ENCODE results near the gene SUCLA2. TPM values are rescaled to one million over a fixed set of nuclear protein-coding genes. Genes with fewer than 3 reads are reported as not detected.
"Not testable (repeated sequence)": the region's sequence is repeated elsewhere in the genome, so short reads cannot be mapped to it uniquely, and the experiment has no call there.

The SUCLA2 gene
- total RNA-seq, 1 donor from 2014 or later, result 38.7 TPM

DNA sequence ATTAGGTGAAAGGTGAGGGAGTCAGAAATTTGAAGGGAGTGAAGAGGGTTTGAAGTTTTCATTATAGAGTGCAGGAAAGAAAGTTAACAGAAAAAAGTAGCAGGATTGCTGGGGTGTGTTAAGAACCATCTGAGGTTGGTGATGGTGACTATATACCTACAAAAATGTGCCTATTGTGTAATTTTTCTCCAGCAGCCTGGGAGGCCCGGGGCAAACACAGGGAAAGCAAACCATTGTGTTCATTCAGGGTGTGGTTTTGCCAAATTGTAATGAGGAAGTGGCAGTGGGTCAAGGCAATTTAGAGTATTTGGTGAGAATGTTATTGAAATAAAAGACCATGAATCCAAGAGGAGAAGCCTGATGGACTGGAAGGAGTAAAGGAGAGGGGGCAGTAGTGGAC, 8.2 kb upstream of the SUCLA2 start:
- no peaks in the 10 kb centered on the region for H3K36me3 Mint-ChIP-seq (ENCODE audit: unreplicated experiment)
- no peaks in the 10 kb centered on the region for H3K9me3 Mint-ChIP-seq (ENCODE audit: unreplicated experiment)
- TF ChIP-seq CTCF (IDR thresholded peaks at IDR 0.05), result no peak
- no peaks in the 10 kb centered on the region for H3K27me3 Mint-ChIP-seq (ENCODE audit: unreplicated experiment)
- H3K4me3 Mint-ChIP-seq (ENCODE audit: unreplicated experiment), result no peak overlapping the region
- peaks cover 8% of the 10 kb centered on the region for H3K4me1 Mint-ChIP-seq (ENCODE audit: unreplicated experiment)
- H3K27ac Mint-ChIP-seq (ENCODE audit: unreplicated experiment), result peak overlapping the region; percentile 43
- no peak for DNase-seq (ENCODE audit: extremely low spot score, unreplicated experiment)

DNA sequence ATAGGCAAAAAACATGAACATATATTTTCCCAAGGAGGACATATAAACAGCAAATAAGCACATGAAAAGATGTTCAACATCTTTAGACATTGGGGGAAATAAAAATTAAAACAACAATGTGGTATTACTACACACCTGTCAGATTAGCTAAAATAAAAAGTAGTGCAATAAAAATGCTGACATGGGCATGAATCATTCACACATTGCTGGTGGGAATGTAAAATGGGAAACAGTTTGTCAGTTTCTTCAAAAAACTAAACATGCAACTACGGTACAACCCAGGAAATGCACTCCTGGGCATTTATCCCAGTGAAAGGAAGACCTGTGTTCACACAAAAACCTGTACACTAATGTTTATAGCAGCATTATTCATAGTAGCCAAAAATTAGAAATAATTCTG, 5.3 kb upstream of the SUCLA2 start:
- Mint-ChIP-seq H3K27ac (ENCODE audit: unreplicated experiment) (no peak overlapping the region), H3K36me3 (ENCODE audit: unreplicated experiment) (no peaks in the 10 kb centered on the region), H3K4me3 (ENCODE audit: unreplicated experiment) (no peak overlapping the region), H3K4me1 (ENCODE audit: unreplicated experiment) (peaks cover 15% of the 10 kb centered on the region), H3K9me3 (ENCODE audit: unreplicated experiment) (no peaks in the 10 kb centered on the region), H3K27me3 (ENCODE audit: unreplicated experiment) (no peaks in the 10 kb centered on the region)
- no peak for TF ChIP-seq CTCF (IDR thresholded peaks at IDR 0.05)
- DNase-seq (ENCODE audit: extremely low spot score, unreplicated experiment), result no peak

DNA sequence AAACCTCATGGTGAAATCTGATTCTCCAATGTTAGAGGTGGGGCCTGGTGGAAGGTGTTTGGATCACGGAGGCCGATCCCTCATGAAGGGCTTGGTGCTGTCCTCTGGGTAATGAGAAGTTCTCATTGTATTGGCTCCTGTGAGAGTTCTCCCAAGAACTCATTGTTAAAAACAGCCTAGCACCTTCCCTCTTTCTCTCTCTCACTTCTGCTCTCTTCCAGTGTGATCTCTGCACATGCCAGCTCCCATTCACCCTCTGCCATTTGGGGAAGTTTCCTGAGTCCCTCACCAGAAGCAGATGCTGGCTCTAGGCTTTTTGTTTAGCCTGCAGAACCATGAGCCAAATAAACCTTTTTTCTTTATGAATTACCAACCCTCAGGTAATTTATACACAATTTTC, 3.1 kb upstream of the SUCLA2 start:
- TF ChIP-seq CTCF (IDR thresholded peaks at IDR 0.05), result no peak
- Mint-ChIP-seq H3K4me3 (ENCODE audit: unreplicated experiment) (no peak overlapping the region), H3K27ac (ENCODE audit: unreplicated experiment) (no peak overlapping the region), H3K27me3 (ENCODE audit: unreplicated experiment) (no peaks in the 10 kb centered on the region), H3K36me3 (ENCODE audit: unreplicated experiment) (no peaks in the 10 kb centered on the region), H3K9me3 (ENCODE audit: unreplicated experiment) (no peaks in the 10 kb centered on the region), H3K4me1 (ENCODE audit: unreplicated experiment) (peaks cover 28% of the 10 kb centered on the region)
- DNase-seq (ENCODE audit: extremely low spot score, unreplicated experiment), result no peak

DNA sequence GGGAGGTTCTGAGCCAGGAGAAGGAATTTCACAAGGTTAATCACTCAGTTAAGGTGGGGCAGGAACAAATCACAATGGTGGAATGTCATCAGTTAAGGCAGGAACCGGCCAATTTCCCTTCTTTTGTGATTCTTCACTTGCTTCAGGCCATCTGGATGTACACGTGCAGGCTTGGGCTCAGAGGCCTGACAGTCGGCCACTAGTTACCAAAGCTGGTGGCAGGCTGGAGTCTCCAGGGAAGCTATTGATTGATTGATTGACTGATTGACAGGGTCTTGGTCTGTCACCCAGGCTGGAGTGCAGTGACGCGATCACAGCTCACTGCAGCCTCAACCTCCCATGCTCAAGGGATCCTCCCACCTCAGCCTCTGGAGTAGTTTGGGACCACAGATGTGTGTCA, 926 bp upstream of the SUCLA2 start:
- H3K4me1 Mint-ChIP-seq (ENCODE audit: unreplicated experiment), result peaks cover 26% of the 10 kb centered on the region
- H3K9me3 Mint-ChIP-seq (ENCODE audit: unreplicated experiment); H3K27me3 Mint-ChIP-seq (ENCODE audit: unreplicated experiment); H3K27ac Mint-ChIP-seq (ENCODE audit: unreplicated experiment); DNase-seq (ENCODE audit: extremely low spot score, unreplicated experiment); H3K36me3 Mint-ChIP-seq (ENCODE audit: unreplicated experiment): not testable (repeated sequence)
- H3K4me3 Mint-ChIP-seq (ENCODE audit: unreplicated experiment), result peak overlapping the region; percentile 96

- H3K4me1 Mint-ChIP-seq (ENCODE audit: unreplicated experiment), result peaks cover 26% of the 10 kb centered on the region
- peak; percentile 85 for DNase-seq (ENCODE audit: extremely low spot score, unreplicated experiment)
- H3K9me3 Mint-ChIP-seq (ENCODE audit: unreplicated experiment), result no peaks in the 10 kb centered on the region
- peak overlapping the region; percentile 76 for H3K27ac Mint-ChIP-seq (ENCODE audit: unreplicated experiment)
- H3K27me3 Mint-ChIP-seq (ENCODE audit: unreplicated experiment), result no peaks in the 10 kb centered on the region
- H3K36me3 Mint-ChIP-seq (ENCODE audit: unreplicated experiment), result peaks cover 4% of the 10 kb centered on the region
- H3K4me3 Mint-ChIP-seq (ENCODE audit: unreplicated experiment), result peak overlapping the region; percentile 96
- TF ChIP-seq CTCF (IDR thresholded peaks at IDR 0.05), result no peak
These were observed 437 bp downstream of the SUCLA2 start for GRCh38 chr13:48000559-48001113.

GRCh38 chr13:47999973-48000372, 1.1 kb downstream of the SUCLA2 start:
- Mint-ChIP-seq H3K27me3 (ENCODE audit: unreplicated experiment) (no peaks in the 10 kb centered on the region), H3K27ac (ENCODE audit: unreplicated experiment) (no peak overlapping the region), H3K36me3 (ENCODE audit: unreplicated experiment) (peaks cover 4% of the 10 kb centered on the region), H3K9me3 (ENCODE audit: unreplicated experiment) (no peaks in the 10 kb centered on the region), H3K4me1 (ENCODE audit: unreplicated experiment) (peaks cover 26% of the 10 kb centered on the region), H3K4me3 (ENCODE audit: unreplicated experiment) (peak overlapping the region; percentile 96)
- no peak for TF ChIP-seq CTCF (IDR thresholded peaks at IDR 0.05)
- DNase-seq (ENCODE audit: extremely low spot score, unreplicated experiment), result no peak
